Stimulated activated CD8-positive, alpha-beta memory T cell treated with anti-CD3 and anti-CD28 coated beads, Interleukin-4, amount 100 ng/mL, for 1 hour (primary cell): ENCODE data around the gene GUF1.
A peak's percentile ranks its signal among the peaks of the same experiment; 100 is the strongest.

ENCODE experiments used
- DNase-seq, 2 donors: peaks; one replicate each; pipeline ENCODE4 v3.0.0-alpha.2; 2020; ENCODE audit warnings: low read depth in 2 of 2, low spot score in 1 of 2

GUF1 gene, protein sequence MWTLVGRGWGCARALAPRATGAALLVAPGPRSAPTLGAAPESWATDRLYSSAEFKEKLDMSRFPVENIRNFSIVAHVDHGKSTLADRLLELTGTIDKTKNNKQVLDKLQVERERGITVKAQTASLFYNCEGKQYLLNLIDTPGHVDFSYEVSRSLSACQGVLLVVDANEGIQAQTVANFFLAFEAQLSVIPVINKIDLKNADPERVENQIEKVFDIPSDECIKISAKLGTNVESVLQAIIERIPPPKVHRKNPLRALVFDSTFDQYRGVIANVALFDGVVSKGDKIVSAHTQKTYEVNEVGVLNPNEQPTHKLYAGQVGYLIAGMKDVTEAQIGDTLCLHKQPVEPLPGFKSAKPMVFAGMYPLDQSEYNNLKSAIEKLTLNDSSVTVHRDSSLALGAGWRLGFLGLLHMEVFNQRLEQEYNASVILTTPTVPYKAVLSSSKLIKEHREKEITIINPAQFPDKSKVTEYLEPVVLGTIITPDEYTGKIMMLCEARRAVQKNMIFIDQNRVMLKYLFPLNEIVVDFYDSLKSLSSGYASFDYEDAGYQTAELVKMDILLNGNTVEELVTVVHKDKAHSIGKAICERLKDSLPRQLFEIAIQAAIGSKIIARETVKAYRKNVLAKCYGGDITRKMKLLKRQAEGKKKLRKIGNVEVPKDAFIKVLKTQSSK

DNA sequence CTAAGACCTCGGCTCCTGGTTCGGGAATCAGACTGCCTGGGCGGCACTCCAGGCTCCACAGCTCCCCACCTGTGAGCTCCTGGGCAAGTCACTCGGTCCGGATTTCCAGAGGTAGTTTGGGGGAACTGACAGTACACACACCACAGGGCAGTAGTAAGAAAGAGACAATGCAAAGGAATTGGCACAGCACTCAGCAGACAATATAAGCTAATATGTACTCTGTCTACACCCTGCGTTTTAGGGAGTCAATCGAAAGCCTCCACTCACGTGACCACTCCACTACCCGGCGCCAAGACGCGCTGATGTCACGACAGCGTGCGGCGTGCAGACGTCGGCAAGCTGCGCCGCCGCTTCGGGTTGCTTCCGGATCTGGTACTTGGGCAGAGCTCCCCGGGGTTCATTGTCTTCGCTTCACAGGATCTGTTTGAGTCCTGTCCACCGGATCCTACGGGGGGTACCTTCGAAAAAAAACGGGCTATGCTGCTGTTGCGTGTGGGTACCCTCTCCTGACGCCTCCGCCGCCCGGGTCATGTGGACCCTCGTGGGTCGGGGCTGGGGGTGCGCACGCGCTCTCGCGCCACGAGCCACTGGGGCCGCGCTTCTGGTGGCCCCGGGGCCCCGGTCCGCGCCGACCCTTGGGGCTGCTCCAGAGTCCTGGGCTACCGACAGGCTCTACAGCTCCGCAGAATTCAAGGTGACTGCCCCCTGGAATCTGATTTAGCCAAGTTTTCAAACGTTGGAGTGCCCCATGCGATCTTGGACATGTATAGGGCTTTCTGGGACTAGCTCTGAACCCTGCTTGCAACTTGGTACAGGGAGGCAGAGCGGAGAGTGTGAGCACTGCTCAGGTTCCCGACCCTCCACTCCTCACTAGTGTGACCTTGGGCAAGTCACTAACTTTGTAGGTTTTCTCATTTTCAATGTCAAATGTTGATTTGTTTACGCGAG, at the start of gene GUF1:
Gene GUF1, plus strand, starts transcription at position 327 of the 948 bp plus-strand sequence. Its CDS starts 203 bp downstream, at position 530.
- peak; percentile 62 to 67 for DNase-seq

- DNase-seq: peak in 1 of 2 donors; percentile 2
Measured at GRCh38 chr4:44629280-44629866, 48.8 kb upstream of the GUF1 start.

DNA sequence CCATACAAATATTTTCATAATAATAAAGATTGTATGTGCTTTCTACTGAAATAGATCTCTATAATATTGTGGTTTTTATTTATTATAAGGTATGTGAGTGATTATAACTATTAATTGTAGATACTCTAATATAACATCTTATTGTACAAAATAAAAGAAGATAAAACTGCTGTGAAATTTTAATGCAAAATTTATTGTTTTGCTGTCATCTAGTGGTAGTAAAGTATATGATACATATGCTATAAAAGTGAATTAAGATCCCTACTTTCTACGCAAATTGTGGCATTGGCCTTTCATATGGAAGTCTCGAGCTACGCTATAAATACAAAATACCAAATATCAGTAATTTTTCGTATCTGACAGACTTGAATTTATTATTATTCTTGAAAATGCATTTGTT, 46.1 kb upstream of the GUF1 start:
- no peak for DNase-seq

- DNase-seq: no peak
Measured at GRCh38 chr4:44632733-44633132, 45.5 kb upstream of the GUF1 start.

- no peak for DNase-seq
Measured at GRCh38 chr4:44638091-44638490, 40.1 kb upstream of the GUF1 start.

DNA sequence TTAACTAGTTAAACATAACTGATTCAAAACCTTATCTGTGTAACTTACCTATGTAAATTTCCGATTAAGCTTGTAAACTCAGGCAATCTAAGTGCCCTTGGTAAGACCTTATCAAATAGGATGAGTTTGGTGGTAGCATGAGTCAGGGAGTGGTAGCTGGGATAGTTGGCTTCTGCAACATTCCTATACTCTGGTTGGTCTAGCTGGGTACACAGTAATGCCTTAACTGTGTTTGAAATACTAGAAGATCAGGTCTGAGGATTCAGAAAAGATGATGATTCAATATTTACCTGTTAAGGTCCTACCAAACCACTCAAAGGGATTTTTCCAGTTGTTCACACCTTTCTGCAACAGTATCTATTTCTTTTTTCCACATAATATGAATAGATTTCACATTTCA, 32.1 kb upstream of the GUF1 start:
- no peak for DNase-seq

DNA sequence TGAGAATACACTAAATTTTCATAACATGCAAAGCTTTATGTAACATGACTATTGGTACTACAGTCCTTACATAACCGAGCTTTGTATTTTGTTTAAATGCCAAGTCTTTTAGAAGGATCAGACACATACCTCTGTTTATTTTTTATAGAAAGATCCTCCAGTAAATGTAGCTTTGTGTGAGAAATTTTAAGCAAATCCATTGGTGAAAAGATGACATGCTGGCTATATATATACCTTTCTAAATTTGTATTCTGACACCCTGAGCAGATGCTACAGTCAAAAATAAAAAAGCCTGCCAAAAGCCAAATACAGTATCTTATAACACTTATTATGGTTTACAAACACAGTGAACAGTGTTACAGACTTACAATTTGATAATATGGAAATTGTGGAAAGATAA, 26.8 kb upstream of the GUF1 start, which contains the start of gene YIPF7:
Gene YIPF7, minus strand, starts transcription at position 201 of the 400 bp plus-strand sequence. CDS start 1,525 bp downstream, outside the sequence.
- no peak for DNase-seq

- DNase-seq: no peak
Measured at GRCh38 chr4:44652002-44652401, 26.2 kb upstream of the GUF1 start.

GRCh38 chr4:44660396-44660795, 17.8 kb upstream of the GUF1 start:
- no peak for DNase-seq

GRCh38 chr4:44661940-44662622, 16.1 kb upstream of the GUF1 start:
- no peak for DNase-seq

- DNase-seq: no peak
Measured at GRCh38 chr4:44662623-44663005, 15.6 kb upstream of the GUF1 start.

DNA sequence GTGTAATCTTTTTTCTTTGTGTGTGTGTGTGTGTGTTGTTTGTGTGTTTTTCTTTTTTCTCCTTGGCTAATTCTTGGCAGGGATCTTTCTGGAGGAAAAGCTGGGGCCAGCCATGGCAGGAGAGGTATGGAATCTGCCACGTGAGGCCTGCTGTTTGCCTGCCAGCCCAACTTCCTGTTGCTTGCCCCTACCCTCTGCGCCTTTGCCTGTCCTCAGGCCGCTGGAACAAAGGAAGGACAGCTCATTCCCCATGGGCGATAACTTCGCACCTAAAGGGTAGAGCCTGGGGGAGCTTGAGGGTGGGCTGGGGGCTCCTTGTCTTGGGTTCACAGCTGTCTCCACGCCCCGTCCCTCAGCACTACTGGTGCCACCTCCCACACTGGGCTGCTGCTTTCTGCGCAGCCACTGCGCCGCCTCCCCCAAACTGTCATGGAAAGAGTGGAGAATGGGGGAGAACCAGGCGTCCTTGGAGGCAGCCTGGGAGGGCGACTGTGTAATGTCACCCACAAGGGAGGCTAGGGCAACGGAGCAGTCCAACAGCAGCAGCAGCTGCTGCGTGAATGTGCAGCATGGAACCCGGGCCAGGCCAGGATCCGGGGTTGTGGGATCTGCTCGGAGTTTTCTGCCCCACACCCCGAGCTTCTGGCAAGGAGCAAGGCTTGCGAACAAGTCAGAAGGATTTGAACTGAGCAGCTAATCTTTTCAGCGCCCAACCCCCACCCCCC, 14.5 kb upstream of the GUF1 start:
- no peak for DNase-seq

DNA sequence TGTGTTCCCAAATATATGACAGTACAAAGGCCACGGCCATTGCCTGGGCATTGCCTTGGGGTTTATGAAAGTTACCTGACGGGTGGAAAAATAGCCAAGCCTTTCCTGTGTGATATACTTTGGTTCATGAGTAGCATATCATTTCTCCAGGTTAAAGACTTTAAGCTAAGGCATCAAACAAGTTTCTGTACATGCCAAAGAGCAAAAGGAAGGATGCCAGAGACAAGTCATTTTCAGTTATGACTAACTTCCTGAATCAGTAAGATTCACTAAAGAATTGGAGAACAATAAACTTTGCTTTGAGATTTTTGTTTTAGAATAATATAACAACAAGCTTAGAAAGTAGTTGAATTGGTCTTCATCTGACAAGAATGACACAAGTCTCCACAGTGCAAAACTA, 9.7 kb upstream of the GUF1 start:
- no peak for DNase-seq

- DNase-seq: no peak
Measured at GRCh38 chr4:44670506-44671199, 7.6 kb upstream of the GUF1 start.

GRCh38 chr4:44671636-44672035, 6.6 kb upstream of the GUF1 start:
- DNase-seq: no peak

DNA sequence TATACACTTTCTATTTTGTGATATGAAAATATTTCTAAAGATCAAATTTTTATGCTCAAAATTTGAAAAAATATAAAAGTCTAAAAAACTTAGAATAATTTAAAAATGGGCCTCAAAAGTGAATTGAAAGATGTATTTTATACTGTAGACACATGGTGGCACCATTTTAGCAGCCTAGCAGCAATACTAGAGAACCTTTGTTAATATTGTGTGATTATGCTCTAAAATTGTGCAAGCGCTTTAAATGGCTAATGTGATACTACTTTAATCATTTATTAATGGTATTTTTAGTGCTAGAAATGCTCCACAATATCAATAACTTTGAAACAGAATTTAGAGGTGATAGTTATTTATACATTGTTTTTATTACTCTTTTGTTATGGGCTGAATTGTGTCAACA, 3.7 kb upstream of the GUF1 start:
- DNase-seq: no peak

DNA sequence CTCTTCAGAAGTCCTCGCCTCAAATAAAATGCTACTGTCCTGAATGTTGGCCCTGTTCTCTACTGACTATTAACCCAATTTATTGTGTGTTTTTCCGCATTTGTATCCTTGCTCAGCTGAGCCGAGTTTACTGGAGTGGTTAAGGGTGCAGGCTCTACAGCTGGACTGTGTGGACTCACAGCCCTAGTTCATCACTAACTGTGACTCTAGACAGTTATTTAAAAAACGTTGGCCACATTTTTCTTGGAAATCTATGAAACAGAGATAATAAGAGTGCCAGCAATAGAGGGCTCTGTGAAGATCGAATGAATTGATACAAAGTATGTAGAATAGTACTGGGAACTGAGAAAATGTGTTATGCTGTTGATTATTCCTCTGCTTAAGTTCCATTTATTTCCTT, 2.9 kb upstream of the GUF1 start:
- no peak for DNase-seq

GRCh38 chr4:44679060-44679459, 840 bp downstream of the GUF1 start:
- no peak for DNase-seq

GRCh38 chr4:44684648-44685047, 6.4 kb downstream of the GUF1 start:
- no peak for DNase-seq
